ENCODE results near the gene SPI1. TPM values are rescaled to one million over a fixed set of nuclear protein-coding genes. Genes with fewer than 3 reads are reported as not detected.
A peak's percentile ranks its signal among the peaks of the same experiment; 100 is the strongest.

The SPI1 gene
- total and polyA plus RNA-seq, 2 donors (not counting 1 experiment from before 2014, with no cell fraction given) = 98.3 to 119 TPM

GRCh38 chr11:47328449-47329390 lies 49.6 kb downstream of the SPI1 start:
- H3K9me3 Mint-ChIP-seq (ENCODE audit: insufficient read depth) = no peaks in the 10 kb centered on the region
- no peaks in the 10 kb centered on the region for H3K27me3 Mint-ChIP-seq
- ATAC-seq (ENCODE audit: low read depth) = peak; percentile 79
- POLR2A ChIA-PET = interaction anchor here (0.6 kb wide), 1 partner anchor 13 kb away, joined by 7 read pairs; no protein-coding TSS in a partner anchor
- peak overlapping the region; percentile 57 for H3K4me3 Mint-ChIP-seq
- CTCF ChIA-PET = interaction anchor here (0.9 to 2.5 kb wide), 3 partner anchors 33 to 83 kb away, joined by 3 to 25 read pairs (median 11); no protein-coding TSS in a partner anchor
- peaks cover 14% of the 10 kb centered on the region for H3K4me1 Mint-ChIP-seq
- no peak overlapping the region for H3K9ac ChIP-seq (ENCODE audit: low read length)
- H3K4me2 ChIP-seq (replicated peaks; ENCODE audit: low read depth, low read length, poor library complexity, severe bottlenecking) = peak overlapping the region; percentile 29
- H4K20me1 ChIP-seq (ENCODE audit: control insufficient read depth, insufficient read depth, low read length, poor library complexity, severe bottlenecking) = no peaks in the 10 kb centered on the region
- H3K9me3 ChIP-seq (ENCODE audit: control extremely low read depth in 1 of 3, control insufficient read depth in 2 of 3, insufficient read depth in 1 of 3, low read length in 2 of 3) = no peaks in the 10 kb centered on the region
- peaks cover 0 to 55% of the 10 kb centered on the region in 2 experiments for H3K36me3 ChIP-seq (replicated peaks in 1 of 2; ENCODE audit: control extremely low read depth in 1 of 2, control insufficient read depth in 1 of 2, extremely low read depth in 1 of 2, insufficient read depth in 2 of 2, low read length in 1 of 2)
- H3K27ac Mint-ChIP-seq = peak overlapping the region; percentile 81
- WGBS (ENCODE audit: insufficient coverage) = 72% methylated on average over 26 of the region's 29 CpGs
- H3K27ac ChIP-seq (ENCODE audit: low read length in 2 of 2) = peak overlapping the region; percentile 18 to 29
- no peak overlapping the region for H3K4me3 ChIP-seq (ENCODE audit: control extremely low read depth in 1 of 5, extremely low read depth in 1 of 5, insufficient read depth in 1 of 5, low read depth in 2 of 5, low read length in 4 of 5)
- TF ChIP-seq CTCF (IDR thresholded peaks at IDR 0.05) (no peak), EZH2 (IDR thresholded peaks at IDR 0.05; ENCODE audit: borderline replicate concordance, insufficient read depth, low read depth, low read length, poor library complexity, severe bottlenecking) (no peak)
- intact Hi-C loops (cut with micrococcal nuclease) = loop anchor here (1.0 to 10.0 kb wide), 3 partner anchors 46 to 98 kb away; partner anchors contain the start of genes PSMC3, SLC39A13 and SPI1
- no peak overlapping the region for H2AFZ ChIP-seq (ENCODE audit: insufficient read depth, low read depth, low read length, poor library complexity, severe bottlenecking)
- no peaks in the 10 kb centered on the region for H3K27me3 ChIP-seq (replicated peaks in 1 of 4; ENCODE audit: control extremely low read depth in 1 of 4, control insufficient read depth in 3 of 4, insufficient read depth in 4 of 4, low read length in 3 of 4)
- H3K79me2 ChIP-seq (ENCODE audit: control insufficient read depth, insufficient read depth, low read length) = no peaks in the 10 kb centered on the region
- DNase-seq = peak; percentile 60
- H3K4me1 ChIP-seq (ENCODE audit: control insufficient read depth in 2 of 2, insufficient read depth in 2 of 2, low read length in 2 of 2) = peaks cover 0 to 16% of the 10 kb centered on the region in 2 donors

Data from B cell (primary cell).